Panc1 (cell line): ENCODE measurements around the gene CMTM6. TPM values are rescaled to one million over a fixed set of nuclear protein-coding genes. Genes with fewer than 3 reads are reported as not detected.

Experiments
- ATAC-seq: fragments of 200-7000 bp; cut with Tn5 transposase; 2 replicates; pipeline ENCODE4 v1.9.1; 2020; ENCODE audit warnings: mild to moderate bottlenecking, moderate library complexity
- BruUV-seq: library from RNA; stranded (reverse); fragments of 400-500 nt; replicated peaks from 2 replicates; lab custom pipeline; 2021; lab: Mats Ljungman, UMichigan
- CTCF ChIA-PET: fragments of 300-600 bp; sonication (Branson Sonifier 250); formaldehyde crosslinking; loops from one replicate; lab custom pipeline; 2022; ENCODE audit warnings: antibody characterized with exemption; lab: Charles Lee
- POLR2A ChIA-PET: fragments of 300-600 bp; sonication (Branson Sonifier 250); formaldehyde crosslinking; loops from one replicate; lab custom pipeline; 2022; ENCODE audit warnings: antibody characterized with exemption; lab: Charles Lee
- DNase-seq: peaks from one replicate; pipeline ENCODE4 v3.0.0-alpha.2; 2010; ENCODE audit warnings: low read depth, low spot score
- H3K27ac ChIP-seq: 2 replicates; pipeline ENCODE4 v1.5.1; 2011; ENCODE audit warnings: mild to moderate bottlenecking, low read length, inconsistent platforms
- H3K27me3 ChIP-seq: fragments of 200-500 bp; sonication (Bioruptor generic); 2 replicates; pipeline ENCODE4 v1.6.0; 2014; ENCODE audit warnings: low read length, inconsistent platforms; ENCODE audit not compliant: control insufficient read depth, insufficient read depth
- H3K36me3 ChIP-seq: fragments of 200-500 bp; sonication (Bioruptor generic); 2 replicates; pipeline ENCODE4 v1.5.1; 2014; ENCODE audit warnings: inconsistent platforms, mild to moderate bottlenecking, low read length, moderate library complexity; ENCODE audit not compliant: control insufficient read depth, insufficient read depth
- H3K4me1 ChIP-seq: 2 replicates; pipeline ENCODE4 v1.5.1; 2011; ENCODE audit warnings: inconsistent platforms, mild to moderate bottlenecking, low read length, moderate library complexity; ENCODE audit not compliant: control insufficient read depth, insufficient read depth
- H3K4me3 ChIP-seq, 2 experiments: 2 replicates each; pipeline ENCODE4 v1.5.1; 2011 to 2012; ENCODE audit warnings: low read depth in 2 of 2, low read length in 2 of 2, mild to moderate bottlenecking in 2 of 2, inconsistent platforms in 1 of 2, moderate library complexity in 1 of 2
- H3K9me3 ChIP-seq: fragments of 200-500 bp; sonication (Bioruptor generic); 2 replicates; pipeline ENCODE4 v1.5.1; 2014; ENCODE audit warnings: low read depth, mild to moderate bottlenecking, inconsistent platforms, low read length, moderate library complexity; ENCODE audit not compliant: control insufficient read depth, insufficient read depth
- CTCF ChIP-seq: fragments of 450-650 bp; IDR thresholded peaks from 2 replicates; pipeline ENCODE4 v1.5.1; 2017; ENCODE audit warnings: mild to moderate bottlenecking
- POLR2AphosphoS5 ChIP-seq: IDR thresholded peaks from 2 replicates; pipeline ENCODE4 v1.6.1; 2012; ENCODE audit warnings: mild to moderate bottlenecking, low read depth, low read length, moderate library complexity
- SIN3A ChIP-seq: IDR thresholded peaks from 2 replicates; pipeline ENCODE4 v1.6.1; 2012; ENCODE audit warnings: low read depth, mild to moderate bottlenecking, low read length, moderate library complexity, borderline replicate concordance; ENCODE audit not compliant: insufficient read depth
- TCF7L2 ChIP-seq: IDR thresholded peaks from 2 replicates; pipeline ENCODE4 v1.6.1; 2011; ENCODE audit warnings: mild to moderate bottlenecking, low read depth, low read length, inconsistent platforms
- in situ Hi-C: cut with HindIII; loops from 2 replicates; pipeline ENCODE4 v1.10.0; 2016; ENCODE audit warnings: low sequenced_read_pairs, low pct_unique_long_range_greater_than_20kb
- intact Hi-C: fragments of 100-400 bp; cut with micrococcal nuclease; formaldehyde crosslinking; loops from one replicate; pipeline ENCODE4 v1.10.0; 2022; ENCODE audit not compliant: unreplicated experiment
- total RNA-seq: library from RNA; stranded (reverse); gene quantifications from one replicate; pipeline ENCODE4 v1.2.1, GENCODE V29; 2021; ENCODE audit not compliant: unreplicated experiment
- TF ChIP-seq, protein P1 (sequence below), 2 experiments: IDR thresholded peaks; 2 replicates each; pipeline ENCODE4 v1.6.1; 2011 to 2012; ENCODE audit warnings: low read depth in 2 of 2, control low read depth in 1 of 2, low read length in 1 of 2, mild to moderate bottlenecking in 1 of 2, moderate library complexity in 1 of 2; ENCODE audit not compliant: insufficient read depth in 1 of 2

Gene CMTM6
- total RNA-seq, 1 experiment from 2014 or later: 56.4 TPM

- POLR2A ChIA-PET: no interaction called here
- ATAC-seq (no peak), DNase-seq (no peak)
- Histone ChIP-seq H3K9me3 (no peaks in the 10 kb centered on the region), H3K4me3 (no peak overlapping the region), H3K27me3 (no peaks in the 10 kb centered on the region), H3K4me1 (peaks cover 8% of the 10 kb centered on the region), H3K36me3 (no peaks in the 10 kb centered on the region), H3K27ac (no peak overlapping the region)
- CTCF ChIA-PET: no interaction called here
- no peak for TF ChIP-seq TCF7L2
- no peak for TF ChIP-seq CTCF
- no peak for TF ChIP-seq SIN3A
- TF ChIP-seq, protein P1, sequence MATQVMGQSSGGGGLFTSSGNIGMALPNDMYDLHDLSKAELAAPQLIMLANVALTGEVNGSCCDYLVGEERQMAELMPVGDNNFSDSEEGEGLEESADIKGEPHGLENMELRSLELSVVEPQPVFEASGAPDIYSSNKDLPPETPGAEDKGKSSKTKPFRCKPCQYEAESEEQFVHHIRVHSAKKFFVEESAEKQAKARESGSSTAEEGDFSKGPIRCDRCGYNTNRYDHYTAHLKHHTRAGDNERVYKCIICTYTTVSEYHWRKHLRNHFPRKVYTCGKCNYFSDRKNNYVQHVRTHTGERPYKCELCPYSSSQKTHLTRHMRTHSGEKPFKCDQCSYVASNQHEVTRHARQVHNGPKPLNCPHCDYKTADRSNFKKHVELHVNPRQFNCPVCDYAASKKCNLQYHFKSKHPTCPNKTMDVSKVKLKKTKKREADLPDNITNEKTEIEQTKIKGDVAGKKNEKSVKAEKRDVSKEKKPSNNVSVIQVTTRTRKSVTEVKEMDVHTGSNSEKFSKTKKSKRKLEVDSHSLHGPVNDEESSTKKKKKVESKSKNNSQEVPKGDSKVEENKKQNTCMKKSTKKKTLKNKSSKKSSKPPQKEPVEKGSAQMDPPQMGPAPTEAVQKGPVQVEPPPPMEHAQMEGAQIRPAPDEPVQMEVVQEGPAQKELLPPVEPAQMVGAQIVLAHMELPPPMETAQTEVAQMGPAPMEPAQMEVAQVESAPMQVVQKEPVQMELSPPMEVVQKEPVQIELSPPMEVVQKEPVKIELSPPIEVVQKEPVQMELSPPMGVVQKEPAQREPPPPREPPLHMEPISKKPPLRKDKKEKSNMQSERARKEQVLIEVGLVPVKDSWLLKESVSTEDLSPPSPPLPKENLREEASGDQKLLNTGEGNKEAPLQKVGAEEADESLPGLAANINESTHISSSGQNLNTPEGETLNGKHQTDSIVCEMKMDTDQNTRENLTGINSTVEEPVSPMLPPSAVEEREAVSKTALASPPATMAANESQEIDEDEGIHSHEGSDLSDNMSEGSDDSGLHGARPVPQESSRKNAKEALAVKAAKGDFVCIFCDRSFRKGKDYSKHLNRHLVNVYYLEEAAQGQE (IDR thresholded peaks at IDR 0.05; ENCODE audit: insufficient read depth in 1 of 2, low read depth in 2 of 2, low read length in 1 of 2): no peak
- no peak for TF ChIP-seq POLR2AphosphoS5
- in situ Hi-C loops: no loop called here
- intact Hi-C loops: no loop called here
- BruUV-seq: no TSS peak
Measured at GRCh38 chr3:32459450-32459849, 43.2 kb downstream of the CMTM6 start.

DNA sequence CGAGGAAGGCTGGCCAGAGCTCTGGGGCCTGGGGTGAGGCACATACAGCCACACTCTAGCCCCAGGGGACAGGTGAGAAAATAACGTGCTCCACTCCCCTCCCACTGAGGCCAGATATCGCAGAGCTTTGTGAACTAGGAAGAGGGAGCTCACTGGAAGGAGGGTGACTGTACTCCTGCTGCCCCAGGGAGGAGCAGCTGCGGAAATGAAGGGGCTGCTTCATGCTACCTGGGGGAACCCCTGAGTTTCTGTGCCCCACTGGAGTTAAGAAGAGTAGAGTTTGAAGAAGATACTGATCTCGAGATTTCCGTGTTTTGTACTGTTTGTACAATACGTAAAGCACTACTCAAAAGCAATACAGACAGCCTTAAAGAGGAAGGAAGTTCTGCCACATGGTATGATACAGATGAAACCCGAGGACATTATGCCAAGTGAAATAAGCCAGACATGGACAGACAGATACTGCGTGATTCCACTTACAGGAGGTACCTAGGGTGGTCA, 44.6 kb downstream of the CMTM6 start:
- no peaks in the 10 kb centered on the region for H3K27me3 ChIP-seq
- peaks cover 8% of the 10 kb centered on the region for H3K4me1 ChIP-seq
- TF ChIP-seq TCF7L2: no peak
- TF ChIP-seq SIN3A: no peak
- TF ChIP-seq CTCF: no peak
- no peak for TF ChIP-seq POLR2AphosphoS5
- TF ChIP-seq, protein P1 (IDR thresholded peaks at IDR 0.05; ENCODE audit: insufficient read depth in 1 of 2, low read depth in 2 of 2, low read length in 1 of 2): no peak
- in situ Hi-C loops (no loop called here), intact Hi-C loops (no loop called here)
- DNase-seq (no peak), ATAC-seq (no peak)
- H3K9me3 ChIP-seq: no peaks in the 10 kb centered on the region
- no TSS peak for BruUV-seq
- H3K36me3 ChIP-seq: no peaks in the 10 kb centered on the region
- no peak overlapping the region for H3K27ac ChIP-seq
- CTCF ChIA-PET: no interaction called here
- H3K4me3 ChIP-seq: no peak overlapping the region
- POLR2A ChIA-PET: no interaction called here
